Measurements from ENCODE around the gene NRXN3.

The NRXN3 gene

DNA sequence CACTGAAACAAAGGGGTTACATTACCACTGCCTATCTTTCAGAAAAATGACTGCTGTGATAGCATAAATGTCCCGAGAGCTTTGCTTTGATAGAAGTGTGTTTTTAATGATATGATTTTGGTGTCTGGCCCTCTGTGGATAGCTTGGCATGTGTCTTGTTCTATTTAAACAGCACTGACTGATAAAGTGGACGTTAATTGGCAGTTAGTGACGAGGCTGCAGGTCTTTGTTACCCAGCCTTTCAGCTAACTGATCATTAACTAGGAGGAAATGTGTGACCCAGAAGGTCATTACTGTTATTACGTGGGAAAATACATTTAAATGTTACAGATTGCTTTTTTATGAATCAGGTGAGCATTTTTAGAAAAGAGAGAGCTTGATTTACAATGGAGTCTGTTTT is 1612.9 kb downstream of the NRXN3 start:
- TF ChIP-seq, protein P1, sequence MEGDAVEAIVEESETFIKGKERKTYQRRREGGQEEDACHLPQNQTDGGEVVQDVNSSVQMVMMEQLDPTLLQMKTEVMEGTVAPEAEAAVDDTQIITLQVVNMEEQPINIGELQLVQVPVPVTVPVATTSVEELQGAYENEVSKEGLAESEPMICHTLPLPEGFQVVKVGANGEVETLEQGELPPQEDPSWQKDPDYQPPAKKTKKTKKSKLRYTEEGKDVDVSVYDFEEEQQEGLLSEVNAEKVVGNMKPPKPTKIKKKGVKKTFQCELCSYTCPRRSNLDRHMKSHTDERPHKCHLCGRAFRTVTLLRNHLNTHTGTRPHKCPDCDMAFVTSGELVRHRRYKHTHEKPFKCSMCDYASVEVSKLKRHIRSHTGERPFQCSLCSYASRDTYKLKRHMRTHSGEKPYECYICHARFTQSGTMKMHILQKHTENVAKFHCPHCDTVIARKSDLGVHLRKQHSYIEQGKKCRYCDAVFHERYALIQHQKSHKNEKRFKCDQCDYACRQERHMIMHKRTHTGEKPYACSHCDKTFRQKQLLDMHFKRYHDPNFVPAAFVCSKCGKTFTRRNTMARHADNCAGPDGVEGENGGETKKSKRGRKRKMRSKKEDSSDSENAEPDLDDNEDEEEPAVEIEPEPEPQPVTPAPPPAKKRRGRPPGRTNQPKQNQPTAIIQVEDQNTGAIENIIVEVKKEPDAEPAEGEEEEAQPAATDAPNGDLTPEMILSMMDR (IDR thresholded peaks at IDR 0.05; ENCODE audit: low read depth, low read length), result no peak
- no peak for DNase-seq (ENCODE audit: extremely low read depth, low read depth)

GRCh38 chr14:79786522-79786921 is 1616.3 kb downstream of the NRXN3 start:
- DNase-seq (ENCODE audit: extremely low read depth, low read depth), result no peak
- TF ChIP-seq, protein P1 (IDR thresholded peaks at IDR 0.05; ENCODE audit: low read depth, low read length), result no peak

DNA sequence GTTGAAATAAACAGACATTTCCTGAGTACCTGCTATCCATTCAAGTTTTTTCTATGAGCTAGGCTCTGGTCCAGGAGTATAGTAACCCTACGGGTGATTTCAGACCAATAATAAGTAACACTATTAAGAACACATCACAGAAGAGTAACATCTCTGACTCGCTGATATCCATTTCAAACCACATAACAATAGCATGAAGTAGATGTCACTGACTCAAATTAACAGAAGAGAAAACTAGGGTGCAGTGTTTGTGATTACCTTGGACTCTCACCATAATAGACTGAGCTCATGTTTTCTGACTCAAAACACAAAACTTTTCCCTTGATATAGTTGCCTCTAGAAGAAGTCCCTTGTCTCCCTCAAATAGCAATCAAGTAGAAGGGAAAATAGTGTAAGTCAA is 1618.2 kb downstream of the NRXN3 start:
- DNase-seq (ENCODE audit: extremely low read depth, low read depth), result no peak
- TF ChIP-seq, protein P1 (IDR thresholded peaks at IDR 0.05; ENCODE audit: low read depth, low read length), result no peak

- TF ChIP-seq, protein P1 (IDR thresholded peaks at IDR 0.05; ENCODE audit: low read depth, low read length), result no peak
- no peak for DNase-seq (ENCODE audit: extremely low read depth, low read depth)
Measured at GRCh38 chr14:79791055-79791732, 1621.0 kb downstream of the NRXN3 start.

DNA sequence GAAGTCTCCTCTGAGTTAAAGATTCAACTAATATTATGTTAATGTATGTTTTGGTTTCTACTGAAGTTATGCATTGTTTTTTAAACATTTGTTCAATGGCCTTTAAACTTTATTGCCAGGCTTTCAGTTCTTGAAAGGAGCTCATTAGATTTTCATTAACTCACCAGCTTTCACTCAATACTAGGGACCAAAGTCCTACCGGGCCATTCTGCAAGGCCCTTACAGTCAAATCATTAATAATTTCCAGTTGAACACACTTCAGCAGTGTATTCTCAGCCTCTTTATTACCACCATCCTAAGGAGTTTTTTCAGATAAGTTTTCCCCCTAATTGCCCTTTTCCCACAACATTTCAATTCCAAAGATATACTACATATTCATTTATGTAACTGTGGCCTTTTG is 1631.9 kb downstream of the NRXN3 start:
- DNase-seq (ENCODE audit: extremely low read depth, low read depth), result no peak
- TF ChIP-seq, protein P1 (IDR thresholded peaks at IDR 0.05; ENCODE audit: low read depth, low read length), result no peak

- DNase-seq (ENCODE audit: extremely low read depth, low read depth), result no peak
- TF ChIP-seq, protein P1 (IDR thresholded peaks at IDR 0.05; ENCODE audit: low read depth, low read length), result no peak
Measured at GRCh38 chr14:79805636-79806035, 1635.5 kb downstream of the NRXN3 start.

DNA sequence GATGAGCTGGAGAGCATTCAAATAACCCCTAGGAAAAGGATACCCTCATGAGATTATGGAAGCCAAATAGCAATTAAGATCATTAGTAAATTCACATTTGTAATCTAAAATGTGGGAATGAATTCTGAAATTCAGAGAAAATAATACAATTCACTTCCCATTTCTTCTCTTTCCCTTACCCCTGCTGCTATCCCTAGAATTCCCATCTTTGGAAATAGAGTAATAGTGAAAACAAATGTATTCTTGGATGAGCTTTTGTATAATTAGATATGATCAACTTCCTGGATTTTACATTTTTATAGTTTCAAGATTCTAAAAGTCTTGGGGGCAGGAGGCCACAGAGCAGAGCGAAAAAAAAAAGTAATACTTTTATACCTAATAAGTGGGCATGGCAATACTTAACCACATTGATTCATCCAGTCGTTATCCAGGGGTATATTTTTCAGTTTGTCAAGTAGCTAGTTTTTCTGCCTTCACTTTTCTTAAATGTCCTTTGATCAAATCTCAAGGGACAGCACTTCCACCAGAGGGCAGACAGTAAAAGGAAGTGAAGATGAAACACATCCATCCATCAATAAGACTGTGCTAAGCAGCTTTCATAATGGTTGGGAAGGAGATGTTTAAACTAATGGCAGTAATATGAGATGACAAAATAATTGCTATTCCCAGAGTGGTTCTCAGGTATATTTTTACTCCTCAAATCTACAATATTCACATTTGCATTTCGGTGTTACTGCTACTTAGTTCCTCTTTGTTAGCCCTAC is 1639.9 kb downstream of the NRXN3 start:
- TF ChIP-seq, protein P1 (IDR thresholded peaks at IDR 0.05; ENCODE audit: low read depth, low read length), result peak; percentile 19
- no peak for DNase-seq (ENCODE audit: extremely low read depth, low read depth)
